Measurements from ENCODE around the gene KRT85.
"Not testable (repeated sequence)": the region's sequence is repeated elsewhere in the genome, so short reads cannot be mapped to it uniquely, and the experiment has no call there.

Gene KRT85

GRCh38 chr12:52347551-52348510 lies 19.4 kb downstream of the KRT85 start:
- DNase-seq (ENCODE audit: low spot score) = no peak

GRCh38 chr12:52347016-52347415 lies 20.3 kb downstream of the KRT85 start:
- DNase-seq (ENCODE audit: low spot score) = no peak

DNA sequence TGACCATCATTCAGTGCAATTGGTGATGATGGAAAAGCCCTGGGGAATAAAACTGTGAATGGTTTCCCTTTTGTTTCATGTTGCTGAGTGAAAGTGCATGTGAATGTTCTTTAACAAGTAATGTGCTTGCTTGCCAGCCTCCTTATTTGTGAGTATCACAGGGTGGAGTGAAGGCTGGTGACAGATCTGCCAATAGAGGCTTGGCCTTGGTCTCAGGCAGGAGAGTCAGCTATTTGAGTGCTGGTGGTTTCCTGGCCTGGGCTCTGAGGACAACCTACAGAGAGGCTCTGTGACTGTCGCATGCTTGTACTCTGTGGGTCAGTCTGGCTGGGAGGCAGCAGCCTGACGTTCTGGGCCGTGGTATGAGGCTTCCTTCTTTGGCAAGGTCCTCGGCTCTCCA lies 20.7 kb downstream of the KRT85 start:
- no peak for DNase-seq (ENCODE audit: low spot score)

- DNase-seq (ENCODE audit: low spot score) = not testable (repeated sequence)
These were observed 22.2 kb downstream of the KRT85 start for GRCh38 chr12:52345041-52345440.

- DNase-seq (ENCODE audit: low spot score) = no peak
These were observed 23.2 kb downstream of the KRT85 start for GRCh38 chr12:52344111-52344510.

GRCh38 chr12:52343550-52343949 lies 23.7 kb downstream of the KRT85 start:
- no peak for DNase-seq (ENCODE audit: low spot score)

DNA sequence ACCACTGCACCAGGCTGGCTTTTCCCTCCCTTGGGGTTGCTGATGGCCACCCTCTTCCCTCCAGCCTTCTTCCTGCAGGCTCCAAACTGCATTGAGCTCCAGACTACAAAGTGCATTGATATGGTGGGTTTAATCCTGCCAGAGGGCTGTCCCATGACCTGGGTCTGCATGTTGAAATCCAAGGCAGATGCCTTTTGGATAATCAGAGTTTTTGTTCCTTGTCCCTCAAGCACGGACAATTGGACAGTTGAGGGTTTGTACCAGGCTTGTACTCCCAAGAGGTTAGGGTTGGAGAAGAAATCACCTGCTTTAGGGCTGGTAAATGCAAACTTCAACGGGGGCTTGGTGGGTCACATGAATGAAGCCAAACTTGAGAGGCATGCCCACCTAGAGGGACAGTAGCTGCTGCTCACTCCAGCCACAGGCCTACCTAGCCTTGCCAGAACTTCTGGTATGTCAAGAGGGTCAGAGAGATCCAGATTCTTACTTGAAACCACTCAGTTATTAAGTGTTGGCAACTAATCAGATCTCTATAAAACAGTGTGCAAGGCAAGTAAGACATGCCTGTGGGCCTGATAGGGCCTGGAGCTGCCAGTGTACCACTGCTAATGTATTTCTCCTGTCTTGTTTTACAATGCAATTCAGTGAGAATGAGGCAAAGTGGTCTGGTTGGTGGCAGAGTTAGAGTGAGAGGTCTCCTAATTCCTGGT lies 24.3 kb downstream of the KRT85 start:
- no peak for DNase-seq (ENCODE audit: low spot score)

DNA sequence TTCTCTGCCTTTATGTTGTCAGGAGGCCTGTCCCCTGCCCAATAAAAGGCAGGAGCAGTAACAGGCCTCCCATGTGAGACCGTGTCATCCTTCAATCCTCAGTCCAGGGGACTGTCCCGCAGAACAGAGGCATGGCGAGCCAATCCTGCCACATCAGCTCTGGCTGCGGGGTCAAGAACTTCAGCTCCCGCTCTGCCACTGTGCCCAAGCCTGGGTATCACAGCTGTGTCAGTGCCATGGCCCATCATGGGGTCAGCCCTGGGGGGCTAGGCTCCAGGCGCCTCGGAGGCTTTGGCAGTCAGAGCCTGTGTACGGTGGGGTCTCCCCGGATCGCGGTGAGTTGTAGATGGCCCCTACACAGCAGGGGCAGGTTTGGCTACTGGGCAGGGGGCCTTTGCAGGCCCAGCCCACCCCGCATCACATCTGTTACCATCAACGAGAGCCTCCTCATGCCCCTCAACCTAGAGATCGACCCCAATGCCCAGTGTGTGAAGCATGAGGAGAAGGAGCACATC lies 26.2 kb downstream of the KRT85 start:
- no peak for DNase-seq (ENCODE audit: low spot score)

- no peak for DNase-seq (ENCODE audit: low spot score)
These were observed 28.9 kb downstream of the KRT85 start for GRCh38 chr12:52338241-52338960.

DNA sequence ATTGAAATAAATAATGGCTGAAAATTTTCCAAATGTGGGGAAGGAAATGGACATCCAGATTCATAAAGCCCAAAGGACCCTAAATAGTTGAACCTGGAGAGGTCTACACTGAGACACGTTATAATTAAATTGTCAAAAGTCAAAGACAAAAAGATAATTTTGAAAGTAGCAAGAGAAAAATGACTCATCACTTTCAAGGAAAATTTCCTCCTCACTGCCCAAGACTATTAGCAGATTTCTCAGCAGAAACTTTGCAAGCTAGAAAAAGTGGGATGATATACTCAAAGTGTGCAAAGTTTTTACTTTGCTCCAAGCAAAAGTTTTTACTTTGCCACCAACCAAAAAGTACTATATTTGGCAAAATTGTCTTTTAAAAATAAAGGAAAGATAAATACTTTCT lies 30.2 kb downstream of the KRT85 start:
- no peak for DNase-seq (ENCODE audit: low spot score)

GRCh38 chr12:52336641-52337040 lies 30.6 kb downstream of the KRT85 start:
- DNase-seq (ENCODE audit: low spot score) = no peak

DNA sequence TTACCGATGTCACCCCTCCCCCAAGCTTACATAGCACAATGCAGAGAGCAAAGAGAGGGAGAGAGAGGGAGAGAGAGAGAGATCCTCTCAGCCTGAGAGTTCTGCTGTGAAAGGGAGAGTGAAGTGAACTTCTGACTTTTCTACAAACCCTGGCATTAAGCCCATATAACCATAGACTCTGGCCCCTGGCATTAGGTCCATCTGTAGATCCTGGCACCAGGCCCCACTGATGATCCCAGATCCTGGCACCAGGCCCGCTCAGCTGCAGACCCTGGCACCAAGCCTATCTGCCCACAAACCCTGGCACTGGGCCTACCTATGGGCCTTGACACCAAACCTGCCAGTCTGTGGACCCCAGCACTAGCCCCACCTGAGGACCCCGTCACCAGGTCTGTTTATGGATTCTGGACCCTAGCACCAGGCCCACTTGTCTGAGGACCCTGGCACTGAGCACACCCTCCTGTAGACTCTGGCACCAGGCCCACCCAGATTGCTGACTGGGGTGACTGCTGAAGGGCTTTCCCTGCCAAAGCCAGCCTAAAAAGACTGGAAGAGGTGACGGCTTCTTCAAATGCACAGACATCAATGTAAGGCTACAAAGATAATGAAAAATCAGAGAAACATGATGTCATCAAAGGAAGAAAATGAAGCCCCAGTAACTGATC lies 31.6 kb downstream of the KRT85 start:
- DNase-seq (ENCODE audit: low spot score) = no peak

DNA sequence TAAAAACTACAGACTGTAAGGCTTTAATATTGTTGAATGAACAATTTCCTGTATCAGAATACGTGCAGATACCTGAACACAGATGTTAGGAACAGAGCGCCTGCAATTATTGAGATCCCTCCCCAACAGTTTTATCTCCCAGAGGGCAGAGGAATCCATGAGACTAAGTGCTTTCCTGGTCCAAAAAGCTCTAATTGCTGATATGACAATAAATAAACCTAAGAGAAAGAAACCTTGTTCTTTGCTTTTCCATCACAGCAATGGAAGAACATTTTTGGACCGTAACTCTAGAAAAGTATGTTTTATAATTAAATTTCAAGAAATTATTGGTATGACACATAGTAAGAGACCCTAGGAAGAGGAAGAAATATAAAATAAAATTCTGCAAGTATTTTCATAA lies 33.1 kb downstream of the KRT85 start:
- no peak for DNase-seq (ENCODE audit: low spot score)

- no peak for DNase-seq (ENCODE audit: low spot score)
These were observed 34.0 kb downstream of the KRT85 start for GRCh38 chr12:52333321-52333720.

DNA sequence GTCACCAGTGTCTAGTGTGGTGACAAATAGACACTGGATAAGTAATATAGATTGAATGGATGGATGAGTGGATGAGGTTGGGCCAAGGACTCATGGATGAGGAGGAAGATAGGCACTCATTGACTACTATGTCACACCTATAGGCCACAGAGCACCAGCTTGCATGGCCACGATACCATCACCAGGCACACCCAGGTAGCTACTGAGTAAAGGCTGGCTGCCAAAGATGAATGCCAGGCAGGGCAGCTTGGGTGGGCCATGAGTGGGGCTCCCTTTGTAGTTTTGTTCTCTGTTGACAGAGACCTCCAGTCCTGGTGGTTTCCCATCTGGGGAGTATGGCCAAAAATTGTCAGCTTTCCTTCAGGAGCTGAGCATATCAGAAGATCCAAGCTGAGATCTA lies 34.9 kb downstream of the KRT85 start:
- no peak for DNase-seq (ENCODE audit: low spot score)

DNA sequence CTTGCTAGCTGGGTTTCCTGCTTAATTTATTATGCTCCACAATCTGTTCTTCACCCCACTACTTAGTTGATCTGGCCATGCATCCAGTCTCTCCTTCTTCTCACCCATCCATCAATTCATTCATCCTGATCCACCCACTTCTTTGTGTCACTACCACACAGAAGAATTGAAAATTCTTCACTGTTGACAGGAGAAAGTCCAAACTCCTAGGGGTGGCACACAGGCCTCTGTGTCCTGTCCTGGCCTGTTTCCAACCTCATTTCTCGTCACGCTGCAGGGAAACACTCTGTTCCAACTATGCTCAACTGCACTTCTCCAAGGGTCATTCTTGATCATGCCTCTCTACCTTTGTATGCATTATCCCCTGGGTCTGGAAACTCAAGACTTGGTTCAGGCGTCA lies 35.4 kb downstream of the KRT85 start:
- DNase-seq (ENCODE audit: low spot score) = no peak

GRCh38 chr12:52331039-52331438 lies 36.2 kb downstream of the KRT85 start:
- DNase-seq (ENCODE audit: low spot score) = no peak

GRCh38 chr12:52327830-52328500 lies 39.3 kb downstream of the KRT85 start:
- no peak for DNase-seq (ENCODE audit: low spot score)

- DNase-seq (ENCODE audit: low spot score) = peak; percentile 94
These were observed 40.0 kb downstream of the KRT85 start for GRCh38 chr12:52327052-52327829.

- no peak for DNase-seq (ENCODE audit: low spot score)
These were observed 43.2 kb downstream of the KRT85 start for GRCh38 chr12:52324153-52324444.

Data from AG08396 (cell line).